AG08395 (cell line): ENCODE data around the gene CUBN.

Source experiments
- DNase-seq: peaks from one replicate; pipeline ENCODE4 v3.0.0; 2012; ENCODE audit warnings: mixed read lengths, low spot score

Gene CUBN

DNA sequence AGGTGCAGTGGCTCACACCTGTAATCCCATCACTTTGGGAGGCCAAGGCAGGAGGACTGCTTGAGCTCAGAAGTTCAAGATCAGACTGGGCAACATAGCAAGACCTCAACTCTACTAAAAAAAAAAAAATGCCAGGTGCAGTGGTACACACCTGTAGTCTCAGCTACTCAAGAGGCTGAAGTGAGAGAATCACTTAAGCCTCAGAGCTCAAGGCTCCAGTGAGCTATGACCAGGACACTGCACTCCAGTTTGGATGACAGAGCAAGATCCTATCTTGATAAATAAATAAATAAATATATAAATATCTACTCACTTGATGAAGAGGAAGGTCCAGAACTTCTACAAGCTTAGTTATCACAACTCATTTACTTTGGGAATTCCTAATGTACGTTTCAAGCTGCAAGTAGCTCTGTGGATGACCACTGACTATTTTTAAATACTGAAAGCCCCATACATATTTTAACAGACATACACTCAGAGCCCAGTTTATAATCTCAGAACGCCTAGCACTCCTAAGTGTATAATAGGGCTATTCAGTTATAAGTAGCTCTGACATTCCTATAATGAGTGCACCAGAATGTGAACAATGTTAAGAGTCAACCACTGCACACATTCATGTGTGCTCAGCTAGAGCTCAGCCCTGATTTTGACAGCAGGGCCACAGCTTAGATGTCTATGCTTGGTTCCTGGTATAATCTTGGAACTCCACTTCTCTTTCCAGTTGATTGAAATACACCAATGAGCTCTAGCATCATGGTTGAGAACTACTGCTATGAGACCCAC is 119.1 kb downstream of the CUBN start:
- no peak for DNase-seq

GRCh38 chr10:17009212-17009700 is 120.4 kb downstream of the CUBN start:
- DNase-seq, result peak; percentile 68

DNA sequence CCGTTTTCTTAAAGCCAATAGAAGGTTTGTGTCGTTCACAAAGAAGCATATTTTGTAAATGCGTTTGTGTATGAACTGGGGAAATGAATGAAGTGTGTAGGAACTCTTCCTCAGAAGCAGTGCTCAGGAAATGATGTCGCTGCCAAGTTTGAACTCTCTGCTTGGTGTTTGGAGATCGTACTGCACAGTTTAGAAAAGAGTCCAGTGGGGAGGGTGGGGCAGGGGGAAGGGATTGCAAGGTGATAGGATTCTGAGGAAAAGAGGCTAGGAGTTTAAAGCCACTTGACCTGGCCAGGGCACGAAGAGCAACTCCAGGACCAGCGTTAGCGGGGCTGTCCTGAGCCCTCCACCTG is 122.2 kb downstream of the CUBN start:
- DNase-seq, result no peak

- no peak for DNase-seq
Observed at GRCh38 chr10:17006631-17007417, 122.8 kb downstream of the CUBN start.

GRCh38 chr10:17005621-17006566 is 123.7 kb downstream of the CUBN start:
- no peak for DNase-seq

DNA sequence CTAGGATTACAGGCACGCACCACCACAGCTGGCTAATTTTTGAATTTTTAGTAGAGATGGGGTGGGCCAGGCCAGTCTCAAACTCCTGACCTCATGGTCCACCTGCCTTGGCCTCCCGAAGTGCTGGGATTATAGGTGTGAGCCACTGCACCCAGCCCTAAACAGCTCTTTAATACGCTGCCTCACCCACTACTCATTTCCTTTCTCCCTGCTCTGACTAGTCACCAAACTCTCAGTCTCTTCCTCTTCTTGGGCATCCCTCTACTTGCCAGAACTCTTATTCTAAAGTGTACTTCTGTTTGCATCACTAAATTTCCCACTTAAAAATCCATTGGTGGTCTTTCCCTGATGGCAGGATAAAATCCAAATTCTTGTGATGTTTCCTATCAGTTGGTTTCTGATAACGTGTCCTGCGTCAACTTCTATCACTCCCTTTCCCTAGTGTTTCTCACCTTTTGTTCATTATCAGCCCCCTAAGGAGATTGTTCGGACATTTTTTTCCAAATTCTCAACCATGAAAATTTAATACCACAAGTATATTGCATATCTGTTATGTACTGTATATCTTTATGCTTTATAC is 124.7 kb downstream of the CUBN start:
- DNase-seq, result no peak

DNA sequence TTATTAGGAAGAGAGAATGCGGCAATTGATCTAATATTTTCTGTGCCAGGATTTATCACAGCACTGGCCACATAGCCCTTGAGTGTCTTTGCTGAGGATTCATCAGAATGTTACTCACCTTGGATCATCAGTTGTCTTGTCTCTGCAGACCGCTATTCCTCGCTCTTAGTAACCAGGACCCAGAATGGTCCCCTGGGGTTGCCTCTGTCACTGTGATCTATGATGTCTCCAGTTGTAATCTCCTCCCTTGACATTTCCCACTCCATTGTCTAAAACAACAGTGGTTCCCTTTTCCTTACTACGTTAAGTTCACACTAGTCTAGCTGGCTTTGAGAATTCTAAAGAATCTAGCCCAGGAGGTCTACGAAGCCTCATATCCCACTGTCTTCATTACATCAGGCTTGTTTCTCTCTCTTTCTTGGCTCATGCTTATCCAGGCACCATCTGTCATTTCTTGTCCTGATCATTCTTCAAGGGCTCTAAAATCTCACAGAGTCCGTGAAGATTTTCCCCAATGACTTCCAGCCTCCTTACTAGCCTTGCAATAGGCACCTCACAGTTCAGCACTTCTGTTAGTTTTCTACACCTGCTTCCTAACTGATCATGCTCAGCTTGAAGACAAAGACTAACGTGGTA is 125.8 kb downstream of the CUBN start:
- no peak for DNase-seq

- DNase-seq, result peak; percentile 73
Observed at GRCh38 chr10:17003151-17003550, 126.5 kb downstream of the CUBN start.

- DNase-seq, result peak; percentile 84
Observed at GRCh38 chr10:17001961-17002749, 127.5 kb downstream of the CUBN start.

- no peak for DNase-seq
Observed at GRCh38 chr10:17001297-17001744, 128.3 kb downstream of the CUBN start.

DNA sequence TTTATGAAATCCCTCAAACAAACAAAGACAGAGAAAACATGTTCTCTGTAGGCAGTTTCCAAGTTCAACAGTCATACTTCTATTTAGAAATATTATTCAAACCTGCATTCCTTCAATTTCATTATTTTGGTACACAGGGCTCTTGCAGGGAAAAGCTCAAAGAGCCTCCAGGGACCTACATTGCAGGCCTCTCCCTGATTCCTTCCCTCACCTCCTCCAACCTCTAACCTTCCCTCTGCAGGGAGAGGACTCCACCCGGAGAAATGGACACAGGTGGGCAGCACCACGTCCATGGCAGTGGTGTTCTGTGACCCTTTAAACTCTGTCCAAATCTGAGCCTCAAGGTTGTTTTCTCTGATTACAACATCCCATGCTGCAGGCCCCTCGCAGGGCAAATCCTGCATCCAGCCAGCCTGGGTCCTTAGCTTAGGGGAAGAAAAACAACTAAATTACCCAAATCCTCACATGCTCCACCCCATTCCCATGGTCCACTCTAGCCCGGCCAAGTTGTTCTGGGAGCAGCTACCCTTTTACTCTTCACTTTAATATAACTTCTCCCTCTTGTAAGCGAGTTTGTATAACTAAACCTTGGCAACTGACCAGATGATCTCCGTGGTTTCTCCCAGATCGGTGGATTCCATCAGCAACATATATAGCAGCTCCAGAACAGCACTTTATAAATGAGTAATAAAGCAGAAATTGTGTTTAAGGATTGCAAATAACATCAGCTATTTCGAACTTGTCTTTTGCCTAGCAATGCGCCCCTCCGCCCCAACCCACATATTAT is 129.8 kb downstream of the CUBN start:
- no peak for DNase-seq

- peak; percentile 21 for DNase-seq
Observed at GRCh38 chr10:16996530-16996964, 133.1 kb downstream of the CUBN start.

DNA sequence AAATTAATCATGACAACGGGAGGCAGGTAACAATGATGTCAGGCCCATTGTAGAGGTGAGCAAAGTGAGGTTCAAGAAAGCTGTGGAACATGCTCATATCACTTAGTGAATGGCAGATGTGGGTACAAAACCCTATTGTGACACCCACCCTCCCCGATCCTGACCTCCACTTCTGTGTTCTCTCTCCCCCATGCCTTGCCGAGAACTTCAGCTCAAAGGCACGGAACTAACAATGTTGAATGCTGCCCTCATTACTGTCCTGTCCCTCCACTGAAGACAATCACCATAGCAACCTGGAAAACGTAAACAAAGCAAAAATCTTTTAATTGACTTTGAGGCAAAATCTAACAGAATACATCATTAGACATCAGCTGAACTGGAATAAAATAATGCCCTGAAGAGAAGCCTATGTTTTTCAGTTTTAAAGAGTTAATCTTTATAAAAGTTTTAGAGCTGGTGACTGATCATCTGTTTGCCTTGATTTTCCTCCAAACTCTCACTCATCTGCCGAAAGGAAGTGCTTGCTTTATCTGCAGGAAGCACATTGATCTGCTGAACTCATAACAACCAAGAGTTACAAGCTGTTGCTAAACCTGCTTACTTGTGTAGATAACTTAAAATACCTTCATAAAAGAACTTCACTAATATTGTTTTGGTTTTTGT is 133.6 kb downstream of the CUBN start:
- DNase-seq, result peak; percentile 19

- no peak for DNase-seq
Observed at GRCh38 chr10:16993186-16993585, 136.4 kb downstream of the CUBN start.

- peak; percentile 38 for DNase-seq
Observed at GRCh38 chr10:16992611-16993119, 136.9 kb downstream of the CUBN start.

- DNase-seq, result no peak
Observed at GRCh38 chr10:16991011-16991410, 138.6 kb downstream of the CUBN start.

- DNase-seq, result peak; percentile 78
Observed at GRCh38 chr10:16989826-16990293, 139.8 kb downstream of the CUBN start.

- DNase-seq, result no peak
Observed at GRCh38 chr10:16988900-16989299, 140.7 kb downstream of the CUBN start.
